ENCODE results near the gene CCM2. TPM values are rescaled to one million over a fixed set of nuclear protein-coding genes. Genes with fewer than 3 reads are reported as not detected.

Gene CCM2
- total RNA-seq, 1 donor from 2014 or later = 62.0 TPM

GRCh38 chr7:45085619-45086200 is 85.7 kb downstream of the CCM2 start:
- FAIRE-seq (no peak), DNase-seq (ENCODE audit: low read depth) (no peak)
- Histone ChIP-seq H3K9me3 (ENCODE audit: insufficient read depth, low read depth, low read length) (no peaks in the 10 kb centered on the region), H3K79me2 (ENCODE audit: insufficient read depth, low read length) (no peaks in the 10 kb centered on the region), H3K4me1 (ENCODE audit: insufficient read depth, low read length) (peaks cover 6% of the 10 kb centered on the region), H3K4me2 (ENCODE audit: low read length) (no peak overlapping the region), H3K36me3 (ENCODE audit: insufficient read depth, low read length) (no peaks in the 10 kb centered on the region), H2AFZ (ENCODE audit: low read depth, low read length) (no peak overlapping the region), H3K27me3 (ENCODE audit: insufficient read depth, low read length) (no peaks in the 10 kb centered on the region), H3K27ac (ENCODE audit: low read depth, low read length) (no peak overlapping the region), H3K4me3 (ENCODE audit: insufficient read depth, low read depth, low read length) (no peak overlapping the region), H4K20me1 (ENCODE audit: insufficient read depth, low read length) (peaks cover 7% of the 10 kb centered on the region), H3K9ac (ENCODE audit: low read length) (no peak overlapping the region)
- H3K27ac Mint-ChIP-seq (ENCODE audit: unreplicated experiment) = no peak overlapping the region
- H3K4me1 Mint-ChIP-seq (ENCODE audit: low read depth, unreplicated experiment) = no peaks in the 10 kb centered on the region
- no peak overlapping the region for H3K4me3 Mint-ChIP-seq (ENCODE audit: unreplicated experiment)
- peaks cover 5% of the 10 kb centered on the region for H3K36me3 Mint-ChIP-seq (ENCODE audit: low read depth, unreplicated experiment)
- H3K27me3 Mint-ChIP-seq (ENCODE audit: low read depth, unreplicated experiment) = no peaks in the 10 kb centered on the region
- TF ChIP-seq EZH2 (IDR thresholded peaks at IDR 0.05; ENCODE audit: insufficient read depth, low read length) = no peak
- TF ChIP-seq, protein P1, sequence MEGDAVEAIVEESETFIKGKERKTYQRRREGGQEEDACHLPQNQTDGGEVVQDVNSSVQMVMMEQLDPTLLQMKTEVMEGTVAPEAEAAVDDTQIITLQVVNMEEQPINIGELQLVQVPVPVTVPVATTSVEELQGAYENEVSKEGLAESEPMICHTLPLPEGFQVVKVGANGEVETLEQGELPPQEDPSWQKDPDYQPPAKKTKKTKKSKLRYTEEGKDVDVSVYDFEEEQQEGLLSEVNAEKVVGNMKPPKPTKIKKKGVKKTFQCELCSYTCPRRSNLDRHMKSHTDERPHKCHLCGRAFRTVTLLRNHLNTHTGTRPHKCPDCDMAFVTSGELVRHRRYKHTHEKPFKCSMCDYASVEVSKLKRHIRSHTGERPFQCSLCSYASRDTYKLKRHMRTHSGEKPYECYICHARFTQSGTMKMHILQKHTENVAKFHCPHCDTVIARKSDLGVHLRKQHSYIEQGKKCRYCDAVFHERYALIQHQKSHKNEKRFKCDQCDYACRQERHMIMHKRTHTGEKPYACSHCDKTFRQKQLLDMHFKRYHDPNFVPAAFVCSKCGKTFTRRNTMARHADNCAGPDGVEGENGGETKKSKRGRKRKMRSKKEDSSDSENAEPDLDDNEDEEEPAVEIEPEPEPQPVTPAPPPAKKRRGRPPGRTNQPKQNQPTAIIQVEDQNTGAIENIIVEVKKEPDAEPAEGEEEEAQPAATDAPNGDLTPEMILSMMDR (IDR thresholded peaks at IDR 0.05; ENCODE audit: insufficient read depth, low read depth, low read length) = no peak
- H3K9me3 Mint-ChIP-seq (ENCODE audit: unreplicated experiment) = no peaks in the 10 kb centered on the region

DNA sequence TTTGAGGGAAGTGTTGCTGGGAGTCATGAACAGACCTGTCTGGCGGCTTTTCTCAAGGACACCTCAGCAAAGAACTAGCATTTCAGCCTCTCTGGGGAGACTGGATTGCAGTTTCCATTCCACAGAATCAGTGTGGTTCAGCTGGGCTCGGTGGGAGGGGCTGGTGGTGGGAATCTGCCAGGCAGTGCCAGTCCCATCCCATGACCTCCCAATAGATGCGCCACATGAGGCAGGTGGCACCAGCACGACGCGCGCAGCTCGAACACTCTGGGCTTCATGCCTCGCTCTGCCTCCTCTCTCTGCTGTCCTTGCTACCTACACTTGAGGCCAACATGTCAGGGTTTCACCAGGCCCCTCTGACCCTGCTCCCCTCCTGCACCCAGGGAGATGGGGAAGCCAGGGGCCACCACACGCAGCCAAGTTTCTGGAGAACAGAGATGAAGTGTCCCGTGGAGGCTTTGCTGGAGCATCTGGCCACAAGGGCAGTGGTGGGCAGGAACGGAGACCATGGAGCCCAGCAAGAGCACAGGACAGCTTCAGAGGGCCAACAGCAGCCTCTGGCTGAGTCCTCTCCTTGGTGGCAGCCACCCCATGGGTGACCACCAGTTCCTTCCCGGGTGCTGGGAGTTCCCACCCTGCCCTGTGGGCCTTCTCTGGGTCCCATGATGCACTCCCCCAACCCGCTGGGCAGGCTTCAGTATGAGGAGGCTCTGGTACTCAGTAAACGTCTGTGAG is 86.5 kb downstream of the CCM2 start:
- no peak overlapping the region for H3K4me3 ChIP-seq (ENCODE audit: insufficient read depth, low read depth, low read length)
- no peak for DNase-seq (ENCODE audit: low read depth)
- H3K4me2 ChIP-seq (ENCODE audit: low read length) = no peak overlapping the region
- H3K27me3 ChIP-seq (ENCODE audit: insufficient read depth, low read length) = no peaks in the 10 kb centered on the region
- Mint-ChIP-seq H3K36me3 (ENCODE audit: low read depth, unreplicated experiment) (peaks cover 2% of the 10 kb centered on the region), H3K4me3 (ENCODE audit: unreplicated experiment) (no peak overlapping the region), H3K9me3 (ENCODE audit: unreplicated experiment) (no peaks in the 10 kb centered on the region), H3K27me3 (ENCODE audit: low read depth, unreplicated experiment) (no peaks in the 10 kb centered on the region), H3K4me1 (ENCODE audit: low read depth, unreplicated experiment) (no peaks in the 10 kb centered on the region), H3K27ac (ENCODE audit: unreplicated experiment) (no peak overlapping the region)
- no peak for FAIRE-seq
- H3K79me2 ChIP-seq (ENCODE audit: insufficient read depth, low read length) = no peaks in the 10 kb centered on the region
- H4K20me1 ChIP-seq (ENCODE audit: insufficient read depth, low read length) = peaks cover 7% of the 10 kb centered on the region
- TF ChIP-seq, protein P1 (IDR thresholded peaks at IDR 0.05; ENCODE audit: insufficient read depth, low read depth, low read length) = no peak
- no peak for TF ChIP-seq EZH2 (IDR thresholded peaks at IDR 0.05; ENCODE audit: insufficient read depth, low read length)
- no peaks in the 10 kb centered on the region for H3K36me3 ChIP-seq (ENCODE audit: insufficient read depth, low read length)
- H2AFZ ChIP-seq (ENCODE audit: low read depth, low read length) = no peak overlapping the region
- no peak overlapping the region for H3K27ac ChIP-seq (ENCODE audit: low read depth, low read length)
- peaks cover 6% of the 10 kb centered on the region for H3K4me1 ChIP-seq (ENCODE audit: insufficient read depth, low read length)
- H3K9ac ChIP-seq (ENCODE audit: low read length) = no peak overlapping the region
- H3K9me3 ChIP-seq (ENCODE audit: insufficient read depth, low read depth, low read length) = no peaks in the 10 kb centered on the region

All from astrocyte (in vitro differentiated cells and primary cell).